ENCODE data around the gene BTBD9.

Gene BTBD9

GRCh38 chr6:38644951-38645350, 5.2 kb upstream of the BTBD9 start:
- no peak for ATAC-seq

DNA sequence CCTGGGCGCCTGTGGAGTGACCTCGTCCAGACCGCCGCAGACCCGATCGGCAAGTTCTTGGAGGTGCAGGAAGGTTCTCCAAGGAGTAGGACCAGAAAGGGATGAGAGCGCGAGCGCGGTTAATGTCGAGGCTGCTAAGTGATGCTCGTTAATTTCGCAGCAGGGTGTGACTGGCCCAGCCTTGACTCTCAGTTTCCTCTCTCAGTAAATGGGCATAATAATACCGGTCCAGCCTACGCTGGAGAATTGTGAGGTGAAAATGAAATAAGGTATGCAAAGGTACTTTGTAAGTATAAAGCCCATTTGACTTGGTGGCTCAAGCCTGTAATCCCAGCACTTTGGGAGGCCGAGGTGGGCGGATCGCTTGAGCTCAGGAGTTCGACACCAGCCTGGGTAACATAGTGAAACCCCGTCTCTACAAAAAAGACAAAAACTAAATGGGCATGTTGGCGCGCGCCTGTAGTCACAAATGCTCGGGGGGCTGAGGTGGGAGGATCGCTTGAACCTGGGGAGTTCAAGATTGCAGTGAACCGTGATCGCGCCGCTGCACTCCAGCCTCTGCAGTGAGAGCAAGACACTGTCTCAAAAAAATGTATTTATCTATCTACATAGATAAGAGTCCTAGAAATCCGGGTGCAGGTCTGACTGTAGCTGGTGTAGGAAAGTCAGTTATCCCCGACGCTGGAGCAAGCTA, 634 bp upstream of the BTBD9 start:
- ATAC-seq: peak; percentile 79

More at GRCh38 chr6:38644951-38645350, 5.2 kb upstream of the BTBD9 start:
- no peak for TF ChIP-seq BACH2 (CRISPR knock-in tag; IDR thresholded peaks at IDR 0.05; ENCODE audit: borderline replicate concordance)
- TF ChIP-seq, protein P1, sequence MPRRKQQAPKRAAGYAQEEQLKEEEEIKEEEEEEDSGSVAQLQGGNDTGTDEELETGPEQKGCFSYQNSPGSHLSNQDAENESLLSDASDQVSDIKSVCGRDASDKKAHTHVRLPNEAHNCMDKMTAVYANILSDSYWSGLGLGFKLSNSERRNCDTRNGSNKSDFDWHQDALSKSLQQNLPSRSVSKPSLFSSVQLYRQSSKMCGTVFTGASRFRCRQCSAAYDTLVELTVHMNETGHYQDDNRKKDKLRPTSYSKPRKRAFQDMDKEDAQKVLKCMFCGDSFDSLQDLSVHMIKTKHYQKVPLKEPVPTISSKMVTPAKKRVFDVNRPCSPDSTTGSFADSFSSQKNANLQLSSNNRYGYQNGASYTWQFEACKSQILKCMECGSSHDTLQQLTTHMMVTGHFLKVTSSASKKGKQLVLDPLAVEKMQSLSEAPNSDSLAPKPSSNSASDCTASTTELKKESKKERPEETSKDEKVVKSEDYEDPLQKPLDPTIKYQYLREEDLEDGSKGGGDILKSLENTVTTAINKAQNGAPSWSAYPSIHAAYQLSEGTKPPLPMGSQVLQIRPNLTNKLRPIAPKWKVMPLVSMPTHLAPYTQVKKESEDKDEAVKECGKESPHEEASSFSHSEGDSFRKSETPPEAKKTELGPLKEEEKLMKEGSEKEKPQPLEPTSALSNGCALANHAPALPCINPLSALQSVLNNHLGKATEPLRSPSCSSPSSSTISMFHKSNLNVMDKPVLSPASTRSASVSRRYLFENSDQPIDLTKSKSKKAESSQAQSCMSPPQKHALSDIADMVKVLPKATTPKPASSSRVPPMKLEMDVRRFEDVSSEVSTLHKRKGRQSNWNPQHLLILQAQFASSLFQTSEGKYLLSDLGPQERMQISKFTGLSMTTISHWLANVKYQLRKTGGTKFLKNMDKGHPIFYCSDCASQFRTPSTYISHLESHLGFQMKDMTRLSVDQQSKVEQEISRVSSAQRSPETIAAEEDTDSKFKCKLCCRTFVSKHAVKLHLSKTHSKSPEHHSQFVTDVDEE (CRISPR knock-in tag; IDR thresholded peaks at IDR 0.05): no peak
- no peak for TF ChIP-seq ZNF565 (CRISPR knock-in tag; conservative IDR thresholded peaks at IDR 0.05; ENCODE audit: low read depth)
- TF ChIP-seq TOX (CRISPR knock-in tag; IDR thresholded peaks at IDR 0.05; ENCODE audit: borderline replicate concordance): no peak
- TF ChIP-seq GLIS3 (CRISPR knock-in tag; IDR thresholded peaks at IDR 0.05): no peak
- TF ChIP-seq ZFP3 (CRISPR knock-in tag; IDR thresholded peaks at IDR 0.05): no peak
- TF ChIP-seq, protein P2, sequence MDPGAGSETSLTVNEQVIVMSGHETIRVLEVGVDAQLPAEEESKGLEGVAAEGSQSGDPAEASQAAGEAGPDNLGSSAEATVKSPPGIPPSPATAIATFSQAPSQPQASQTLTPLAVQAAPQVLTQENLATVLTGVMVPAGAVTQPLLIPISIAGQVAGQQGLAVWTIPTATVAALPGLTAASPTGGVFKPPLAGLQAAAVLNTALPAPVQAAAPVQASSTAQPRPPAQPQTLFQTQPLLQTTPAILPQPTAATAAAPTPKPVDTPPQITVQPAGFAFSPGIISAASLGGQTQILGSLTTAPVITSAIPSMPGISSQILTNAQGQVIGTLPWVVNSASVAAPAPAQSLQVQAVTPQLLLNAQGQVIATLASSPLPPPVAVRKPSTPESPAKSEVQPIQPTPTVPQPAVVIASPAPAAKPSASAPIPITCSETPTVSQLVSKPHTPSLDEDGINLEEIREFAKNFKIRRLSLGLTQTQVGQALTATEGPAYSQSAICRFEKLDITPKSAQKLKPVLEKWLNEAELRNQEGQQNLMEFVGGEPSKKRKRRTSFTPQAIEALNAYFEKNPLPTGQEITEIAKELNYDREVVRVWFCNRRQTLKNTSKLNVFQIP (CRISPR knock-in tag; IDR thresholded peaks at IDR 0.05; ENCODE audit: borderline replicate concordance, low read depth): no peak
- no peak for TF ChIP-seq TCF4 (CRISPR knock-in tag; IDR thresholded peaks at IDR 0.05; ENCODE audit: borderline replicate concordance)

GRCh38 chr6:38638941-38639497, 710 bp downstream of the BTBD9 start:
- peak; percentile 73 for ATAC-seq
- no peak for TF ChIP-seq TCF4 (CRISPR knock-in tag; IDR thresholded peaks at IDR 0.05; ENCODE audit: borderline replicate concordance)
- no peak for TF ChIP-seq RARB (CRISPR knock-in tag; IDR thresholded peaks at IDR 0.05)
- TF ChIP-seq SNAI2 (CRISPR knock-in tag; IDR thresholded peaks at IDR 0.05): no peak
- no peak for TF ChIP-seq OSR1 (CRISPR knock-in tag; IDR thresholded peaks at IDR 0.05)
- TF ChIP-seq ZNF70 (CRISPR knock-in tag; IDR thresholded peaks at IDR 0.05): no peak
- no peak for TF ChIP-seq TOX (CRISPR knock-in tag; IDR thresholded peaks at IDR 0.05; ENCODE audit: borderline replicate concordance)
- no peak for TF ChIP-seq PPARA (CRISPR knock-in tag; IDR thresholded peaks at IDR 0.05; ENCODE audit: borderline replicate concordance)
- TF ChIP-seq GLIS3 (CRISPR knock-in tag; IDR thresholded peaks at IDR 0.05): no peak
- no peak for TF ChIP-seq ZC3H10 (CRISPR knock-in tag; IDR thresholded peaks at IDR 0.05)
- no peak for TF ChIP-seq ESRRG (CRISPR knock-in tag; IDR thresholded peaks at IDR 0.05)
- TF ChIP-seq ZNF8 (CRISPR knock-in tag; IDR thresholded peaks at IDR 0.05): no peak
- no peak for TF ChIP-seq CSDC2 (CRISPR knock-in tag; IDR thresholded peaks at IDR 0.05)
- TF ChIP-seq, protein P3, sequence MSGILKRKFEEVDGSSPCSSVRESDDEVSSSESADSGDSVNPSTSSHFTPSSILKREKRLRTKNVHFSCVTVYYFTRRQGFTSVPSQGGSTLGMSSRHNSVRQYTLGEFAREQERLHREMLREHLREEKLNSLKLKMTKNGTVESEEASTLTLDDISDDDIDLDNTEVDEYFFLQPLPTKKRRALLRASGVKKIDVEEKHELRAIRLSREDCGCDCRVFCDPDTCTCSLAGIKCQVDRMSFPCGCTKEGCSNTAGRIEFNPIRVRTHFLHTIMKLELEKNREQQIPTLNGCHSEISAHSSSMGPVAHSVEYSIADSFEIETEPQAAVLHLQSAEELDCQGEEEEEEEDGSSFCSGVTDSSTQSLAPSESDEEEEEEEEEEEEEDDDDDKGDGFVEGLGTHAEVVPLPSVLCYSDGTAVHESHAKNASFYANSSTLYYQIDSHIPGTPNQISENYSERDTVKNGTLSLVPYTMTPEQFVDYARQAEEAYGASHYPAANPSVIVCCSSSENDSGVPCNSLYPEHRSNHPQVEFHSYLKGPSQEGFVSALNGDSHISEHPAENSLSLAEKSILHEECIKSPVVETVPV (CRISPR knock-in tag; IDR thresholded peaks at IDR 0.05): no peak
- no peak for TF ChIP-seq ARNTL (CRISPR knock-in tag; IDR thresholded peaks at IDR 0.05; ENCODE audit: borderline replicate concordance, low read depth)
- TF ChIP-seq, protein P4, sequence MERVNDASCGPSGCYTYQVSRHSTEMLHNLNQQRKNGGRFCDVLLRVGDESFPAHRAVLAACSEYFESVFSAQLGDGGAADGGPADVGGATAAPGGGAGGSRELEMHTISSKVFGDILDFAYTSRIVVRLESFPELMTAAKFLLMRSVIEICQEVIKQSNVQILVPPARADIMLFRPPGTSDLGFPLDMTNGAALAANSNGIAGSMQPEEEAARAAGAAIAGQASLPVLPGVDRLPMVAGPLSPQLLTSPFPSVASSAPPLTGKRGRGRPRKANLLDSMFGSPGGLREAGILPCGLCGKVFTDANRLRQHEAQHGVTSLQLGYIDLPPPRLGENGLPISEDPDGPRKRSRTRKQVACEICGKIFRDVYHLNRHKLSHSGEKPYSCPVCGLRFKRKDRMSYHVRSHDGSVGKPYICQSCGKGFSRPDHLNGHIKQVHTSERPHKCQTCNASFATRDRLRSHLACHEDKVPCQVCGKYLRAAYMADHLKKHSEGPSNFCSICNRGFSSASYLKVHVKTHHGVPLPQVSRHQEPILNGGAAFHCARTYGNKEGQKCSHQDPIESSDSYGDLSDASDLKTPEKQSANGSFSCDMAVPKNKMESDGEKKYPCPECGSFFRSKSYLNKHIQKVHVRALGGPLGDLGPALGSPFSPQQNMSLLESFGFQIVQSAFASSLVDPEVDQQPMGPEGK (CRISPR knock-in tag; IDR thresholded peaks at IDR 0.05; ENCODE audit: borderline replicate concordance): no peak; the same call in 1 of the 2 replicates

More for the DNA sequence above, 634 bp upstream of the BTBD9 start:
- 0 out of 2 replicates have a peak, but pooled peaks have one; percentile 25 for TF ChIP-seq ZNF70 (CRISPR knock-in tag; IDR thresholded peaks at IDR 0.05)
- no peak for TF ChIP-seq TOX (CRISPR knock-in tag; IDR thresholded peaks at IDR 0.05; ENCODE audit: borderline replicate concordance)

- no peak for ATAC-seq
- TF ChIP-seq CSDC2 (CRISPR knock-in tag; IDR thresholded peaks at IDR 0.05) (no peak), TCF4 (CRISPR knock-in tag; IDR thresholded peaks at IDR 0.05; ENCODE audit: borderline replicate concordance) (no peak), ZC3H10 (CRISPR knock-in tag; IDR thresholded peaks at IDR 0.05) (no peak), CREB5 (CRISPR knock-in tag; IDR thresholded peaks at IDR 0.05; ENCODE audit: low read depth) (no peak), ZNF8 (CRISPR knock-in tag; IDR thresholded peaks at IDR 0.05) (no peak), ZFP30 (CRISPR knock-in tag; IDR thresholded peaks at IDR 0.05) (no peak)
- TF ChIP-seq, protein P1 (CRISPR knock-in tag; IDR thresholded peaks at IDR 0.05): no peak
Measured at GRCh38 chr6:38637756-38638155, 2.0 kb downstream of the BTBD9 start.
